Activated gamma-delta T cell (primary cell): ENCODE results near the gene APLP1.
"Not testable (repeated sequence)": the region's sequence is repeated elsewhere in the genome, so short reads cannot be mapped to it uniquely, and the experiment has no call there.

Experiments
- DNase-seq: peaks from one replicate; lab custom pipeline; 2025; lab: John Stamatoyannopoulos, UW

APLP1 gene

GRCh38 chr19:35904311-35905068 lies 36.1 kb downstream of the APLP1 start:
- no peak for DNase-seq

- no peak for DNase-seq
Observed at GRCh38 chr19:35905178-35905727, 36.9 kb downstream of the APLP1 start.

- DNase-seq: no peak
Observed at GRCh38 chr19:35907377-35907745, 39.0 kb downstream of the APLP1 start.

GRCh38 chr19:35908010-35908441 lies 39.7 kb downstream of the APLP1 start, which contains the start of gene TYROBP:
TYROBP (minus strand) TSS chr19:35908295; CDS start chr19:35908228, 67 bp downstream.
- DNase-seq: no peak

GRCh38 chr19:35908973-35909683 lies 40.8 kb downstream of the APLP1 start:
- no peak for DNase-seq

GRCh38 chr19:35909684-35910035 lies 41.3 kb downstream of the APLP1 start:
- no peak for DNase-seq

- not testable (repeated sequence) for DNase-seq
Observed at GRCh38 chr19:35910355-35910754, 42.0 kb downstream of the APLP1 start.

- DNase-seq: no peak
Observed at GRCh38 chr19:35911173-35911572, 42.8 kb downstream of the APLP1 start.

GRCh38 chr19:35911790-35912189 lies 43.4 kb downstream of the APLP1 start:
- no peak for DNase-seq

GRCh38 chr19:35913589-35913988 lies 45.2 kb downstream of the APLP1 start:
- no peak for DNase-seq

- no peak for DNase-seq
Observed at GRCh38 chr19:35915443-35915842, 47.1 kb downstream of the APLP1 start.

- DNase-seq: no peak
Observed at GRCh38 chr19:35919306-35919705, 50.9 kb downstream of the APLP1 start.

GRCh38 chr19:35921012-35921411 lies 52.6 kb downstream of the APLP1 start:
- no peak for DNase-seq

- no peak for DNase-seq
Observed at GRCh38 chr19:35925501-35925900, 57.1 kb downstream of the APLP1 start.

GRCh38 chr19:35928507-35928906 lies 60.1 kb downstream of the APLP1 start:
- no peak for DNase-seq
